Gastroesophageal sphincter (tissue), 3 donors: ENCODE results near the gene ADAMTS9.

Source experiments
- POLR2A ChIP-seq, 2 donors: fragments of 450-650 bp; IDR thresholded peaks; one replicate each; pipeline ENCODE4 v1.6.1; 2017; ENCODE audit warnings: antibody characterized with exemption in 2 of 2, mild to moderate bottlenecking in 2 of 2, moderate library complexity in 1 of 2
- TF ChIP-seq, protein P1 (sequence below), 4 experiments: fragments of 200-600 bp in 2 of 4; fragments of 450-650 bp in 2 of 4; sonication (generic) in 1 of 4; IDR thresholded peaks; one replicate each; pipeline ENCODE4 v1.5.1; 2017 to 2019; ENCODE audit warnings: antibody characterized with exemption in 4 of 4, mild to moderate bottlenecking in 2 of 4, moderate library complexity in 2 of 4

- TF ChIP-seq, protein P1, sequence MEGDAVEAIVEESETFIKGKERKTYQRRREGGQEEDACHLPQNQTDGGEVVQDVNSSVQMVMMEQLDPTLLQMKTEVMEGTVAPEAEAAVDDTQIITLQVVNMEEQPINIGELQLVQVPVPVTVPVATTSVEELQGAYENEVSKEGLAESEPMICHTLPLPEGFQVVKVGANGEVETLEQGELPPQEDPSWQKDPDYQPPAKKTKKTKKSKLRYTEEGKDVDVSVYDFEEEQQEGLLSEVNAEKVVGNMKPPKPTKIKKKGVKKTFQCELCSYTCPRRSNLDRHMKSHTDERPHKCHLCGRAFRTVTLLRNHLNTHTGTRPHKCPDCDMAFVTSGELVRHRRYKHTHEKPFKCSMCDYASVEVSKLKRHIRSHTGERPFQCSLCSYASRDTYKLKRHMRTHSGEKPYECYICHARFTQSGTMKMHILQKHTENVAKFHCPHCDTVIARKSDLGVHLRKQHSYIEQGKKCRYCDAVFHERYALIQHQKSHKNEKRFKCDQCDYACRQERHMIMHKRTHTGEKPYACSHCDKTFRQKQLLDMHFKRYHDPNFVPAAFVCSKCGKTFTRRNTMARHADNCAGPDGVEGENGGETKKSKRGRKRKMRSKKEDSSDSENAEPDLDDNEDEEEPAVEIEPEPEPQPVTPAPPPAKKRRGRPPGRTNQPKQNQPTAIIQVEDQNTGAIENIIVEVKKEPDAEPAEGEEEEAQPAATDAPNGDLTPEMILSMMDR (IDR thresholded peaks at IDR 0.05): no peak
- TF ChIP-seq POLR2A (IDR thresholded peaks at IDR 0.05): no peak
Measured at GRCh38 chr3:64549869-64550268, 137.9 kb downstream of the ADAMTS9 start.
